ENCODE measurements around the gene HIGD2A. TPM values are rescaled to one million over a fixed set of nuclear protein-coding genes. Genes with fewer than 3 reads are reported as not detected.

HIGD2A gene
- total RNA-seq, 1 donor from 2014 or later: 104 TPM

GRCh38 chr5:176391999-176392398, 3.4 kb downstream of the HIGD2A start:
- intact Hi-C loops (cut with DNase I): no loop called here
- H3K4me3 ChIP-seq: no peak overlapping the region
- H3K27me3 ChIP-seq: no peaks in the 10 kb centered on the region
- peaks cover 17% of the 10 kb centered on the region for H3K36me3 ChIP-seq
- no peak overlapping the region for H3K27ac ChIP-seq
- ATAC-seq (no peak), DNase-seq (no peak)
- peaks cover 7% of the 10 kb centered on the region for H3K4me1 ChIP-seq
- no peak for TF ChIP-seq CTCF (IDR thresholded peaks at IDR 0.05)
- no peaks in the 10 kb centered on the region for H3K9me3 ChIP-seq

GRCh38 chr5:176392526-176392925, 4.0 kb downstream of the HIGD2A start:
- Histone ChIP-seq H3K4me1 (peaks cover 7% of the 10 kb centered on the region), H3K27ac (no peak overlapping the region), H3K9me3 (no peaks in the 10 kb centered on the region), H3K4me3 (no peak overlapping the region), H3K27me3 (no peaks in the 10 kb centered on the region), H3K36me3 (peaks cover 17% of the 10 kb centered on the region)
- intact Hi-C loops (cut with DNase I): no loop called here
- TF ChIP-seq CTCF (IDR thresholded peaks at IDR 0.05): no peak
- no peak for ATAC-seq
- DNase-seq: no peak

GRCh38 chr5:176394096-176394495, 5.5 kb downstream of the HIGD2A start:
- DNase-seq: no peak
- Histone ChIP-seq H3K4me1 (peaks cover 7% of the 10 kb centered on the region), H3K36me3 (peaks cover 17% of the 10 kb centered on the region), H3K9me3 (no peaks in the 10 kb centered on the region), H3K4me3 (no peak overlapping the region), H3K27me3 (no peaks in the 10 kb centered on the region), H3K27ac (no peak overlapping the region)
- intact Hi-C loops (cut with DNase I): no loop called here
- no peak for TF ChIP-seq CTCF (IDR thresholded peaks at IDR 0.05)
- ATAC-seq: no peak

GRCh38 chr5:176394881-176395675, 6.5 kb downstream of the HIGD2A start:
- peaks cover 17% of the 10 kb centered on the region for H3K36me3 ChIP-seq
- no peaks in the 10 kb centered on the region for H3K4me1 ChIP-seq
- DNase-seq (no peak), ATAC-seq (peak; percentile 34)
- TF ChIP-seq CTCF (IDR thresholded peaks at IDR 0.05): no peak
- intact Hi-C loops (cut with DNase I): no loop called here
- no peaks in the 10 kb centered on the region for H3K9me3 ChIP-seq
- no peaks in the 10 kb centered on the region for H3K27me3 ChIP-seq
- no peak overlapping the region for H3K27ac ChIP-seq
- no peak overlapping the region for H3K4me3 ChIP-seq

- DNase-seq: no peak
- intact Hi-C loops (cut with DNase I): no loop called here
- H3K36me3 ChIP-seq: peaks cover 21% of the 10 kb centered on the region
Observed at GRCh38 chr5:176396330-176396729, 7.8 kb downstream of the HIGD2A start.

More at GRCh38 chr5:176396330-176396729, 7.8 kb downstream of the HIGD2A start:
- no peak for ATAC-seq
- H3K4me1 ChIP-seq: no peaks in the 10 kb centered on the region
- no peak overlapping the region for H3K27ac ChIP-seq
- TF ChIP-seq CTCF (IDR thresholded peaks at IDR 0.05): no peak
- no peak overlapping the region for H3K4me3 ChIP-seq
- H3K9me3 ChIP-seq: no peaks in the 10 kb centered on the region
- no peaks in the 10 kb centered on the region for H3K27me3 ChIP-seq

Data from upper lobe of right lung (tissue), 1 donor.